Stimulated activated naive B cell treated with anti-CD40 and anti-IgM and Interleukin-4, amounts not matched to agents 10 μg/mL and 1 μg/mL and 100 μg/mL, for 72 hours (primary cell): ENCODE results near the gene NFATC1.

Experiments used
- ATAC-seq, 2 donors: fragments of 150-1000 bp; cut with Tn5 transposase; replicated peaks; 2 replicates each; pipeline ENCODE4 v1.10.0; 2021; ENCODE audit warnings: moderate library complexity in 1 of 2
- DNase-seq: peaks from one replicate; pipeline ENCODE4 v3.0.0; 2021
- H3K27ac Mint-ChIP-seq: one replicate; pipeline ENCODE4 v1.8.0; 2022; ENCODE audit warnings: mild to moderate bottlenecking, mixed read lengths
- H3K27me3 Mint-ChIP-seq, 2 donors: one replicate each; pipeline ENCODE4 v1.8.0; 2022; ENCODE audit warnings: mixed read lengths in 2 of 2
- H3K36me3 Mint-ChIP-seq, 2 donors: one replicate each; pipeline ENCODE4 v1.8.0; 2022; ENCODE audit warnings: mixed read lengths in 2 of 2, mild to moderate bottlenecking in 1 of 2
- H3K4me1 Mint-ChIP-seq, 2 donors: one replicate each; pipeline ENCODE4 v1.8.0; 2022; ENCODE audit warnings: mixed read lengths in 2 of 2, mild to moderate bottlenecking in 1 of 2
- H3K4me3 Mint-ChIP-seq, 2 donors: one replicate each; pipeline ENCODE4 v1.8.0; 2022; ENCODE audit warnings: mild to moderate bottlenecking in 2 of 2, mixed read lengths in 2 of 2, moderate library complexity in 1 of 2
- H3K9me3 Mint-ChIP-seq, 2 donors: one replicate each; pipeline ENCODE4 v1.8.0; 2022; ENCODE audit warnings: mixed read lengths in 2 of 2, mild to moderate bottlenecking in 1 of 2

NFATC1 gene

GRCh38 chr18:79571211-79572092 is 175.7 kb downstream of the NFATC1 start:
- peaks cover 6 to 16% of the 10 kb centered on the region in 2 donors for H3K27me3 Mint-ChIP-seq
- H3K4me3 Mint-ChIP-seq: no peak overlapping the region
- H3K4me1 Mint-ChIP-seq: peaks cover 5 to 15% of the 10 kb centered on the region in 2 donors
- DNase-seq (no peak), ATAC-seq (no peak)
- peaks cover 10 to 20% of the 10 kb centered on the region in 2 donors for H3K36me3 Mint-ChIP-seq
- no peak overlapping the region for H3K27ac Mint-ChIP-seq
- peaks cover 16 to 23% of the 10 kb centered on the region in 2 donors for H3K9me3 Mint-ChIP-seq

GRCh38 chr18:79572093-79572780 is 176.5 kb downstream of the NFATC1 start:
- Mint-ChIP-seq H3K36me3 (peaks cover 10 to 20% of the 10 kb centered on the region in 2 donors), H3K27me3 (peaks cover 6 to 16% of the 10 kb centered on the region in 2 donors), H3K27ac (no peak overlapping the region), H3K9me3 (peaks cover 16 to 23% of the 10 kb centered on the region in 2 donors), H3K4me1 (peaks cover 5 to 15% of the 10 kb centered on the region in 2 donors), H3K4me3 (no peak overlapping the region)
- ATAC-seq (no peak), DNase-seq (no peak)

GRCh38 chr18:79572848-79573451 is 177.2 kb downstream of the NFATC1 start:
- no peak for ATAC-seq
- DNase-seq: no peak
- Mint-ChIP-seq H3K36me3 (peaks cover 10 to 20% of the 10 kb centered on the region in 2 donors), H3K4me1 (peaks cover 5 to 19% of the 10 kb centered on the region in 2 donors), H3K27ac (no peak overlapping the region), H3K9me3 (peaks cover 16 to 23% of the 10 kb centered on the region in 2 donors), H3K27me3 (peaks cover 6 to 14% of the 10 kb centered on the region in 2 donors), H3K4me3 (no peak overlapping the region)

- peaks cover 10 to 20% of the 10 kb centered on the region in 2 donors for H3K36me3 Mint-ChIP-seq
- H3K4me1 Mint-ChIP-seq: peaks cover 5 to 27% of the 10 kb centered on the region in 2 donors
- DNase-seq: no peak
- ATAC-seq: no peak
- H3K4me3 Mint-ChIP-seq: no peak overlapping the region
- H3K27me3 Mint-ChIP-seq: peaks cover 6 to 11% of the 10 kb centered on the region in 2 donors
- peaks cover 16 to 23% of the 10 kb centered on the region in 2 donors for H3K9me3 Mint-ChIP-seq
- H3K27ac Mint-ChIP-seq: no peak overlapping the region
Measured at GRCh38 chr18:79573921-79574491, 178.3 kb downstream of the NFATC1 start.

- H3K4me3 Mint-ChIP-seq: no peak overlapping the region
- no peak overlapping the region for H3K27ac Mint-ChIP-seq
- H3K4me1 Mint-ChIP-seq: peaks cover 5 to 27% of the 10 kb centered on the region in 2 donors
- H3K9me3 Mint-ChIP-seq: peaks cover 16 to 23% of the 10 kb centered on the region in 2 donors
- DNase-seq: no peak
- H3K36me3 Mint-ChIP-seq: peaks cover 8 to 17% of the 10 kb centered on the region in 2 donors
- peaks cover 0 to under 1% of the 10 kb centered on the region in 2 donors for H3K27me3 Mint-ChIP-seq
- ATAC-seq: peak; percentile 55 to 89
Measured at GRCh38 chr18:79574938-79575525, 179.3 kb downstream of the NFATC1 start.

- Mint-ChIP-seq H3K36me3 (peaks cover 8 to 17% of the 10 kb centered on the region in 2 donors), H3K4me3 (no peak overlapping the region), H3K9me3 (peaks cover 16 to 23% of the 10 kb centered on the region in 2 donors), H3K4me1 (peaks cover 4 to 24% of the 10 kb centered on the region in 2 donors), H3K27ac (no peak overlapping the region), H3K27me3 (no peaks in the 10 kb centered on the region)
- ATAC-seq (no peak), DNase-seq (no peak)
Measured at GRCh38 chr18:79575891-79576685, 180.4 kb downstream of the NFATC1 start.

- H3K9me3 Mint-ChIP-seq: peaks cover 11 to 17% of the 10 kb centered on the region in 2 donors
- H3K27me3 Mint-ChIP-seq: no peaks in the 10 kb centered on the region
- no peak overlapping the region for H3K4me3 Mint-ChIP-seq
- no peak for DNase-seq
- H3K27ac Mint-ChIP-seq: no peak overlapping the region
- no peak for ATAC-seq
- H3K4me1 Mint-ChIP-seq: peaks cover 3 to 22% of the 10 kb centered on the region in 2 donors
- H3K36me3 Mint-ChIP-seq: peaks cover 8 to 12% of the 10 kb centered on the region in 2 donors
Measured at GRCh38 chr18:79576686-79577351, 181.1 kb downstream of the NFATC1 start.

- Mint-ChIP-seq H3K27ac (no peak overlapping the region), H3K36me3 (peaks cover 4% of the 10 kb centered on the region in 2 donors), H3K4me3 (no peak overlapping the region), H3K27me3 (no peaks in the 10 kb centered on the region), H3K9me3 (peaks cover 5 to 10% of the 10 kb centered on the region in 2 donors), H3K4me1 (peaks cover 3 to 22% of the 10 kb centered on the region in 2 donors)
- DNase-seq (no peak), ATAC-seq (no peak)
Measured at GRCh38 chr18:79577451-79578395, 182.0 kb downstream of the NFATC1 start.

GRCh38 chr18:79578396-79579260 is 182.9 kb downstream of the NFATC1 start:
- H3K36me3 Mint-ChIP-seq: no peaks in the 10 kb centered on the region
- H3K9me3 Mint-ChIP-seq: peaks cover 0 to under 1% of the 10 kb centered on the region in 2 donors
- no peak overlapping the region for H3K27ac Mint-ChIP-seq
- ATAC-seq (no peak), DNase-seq (no peak)
- H3K4me1 Mint-ChIP-seq: peaks cover 3 to 22% of the 10 kb centered on the region in 2 donors
- H3K4me3 Mint-ChIP-seq: no peak overlapping the region
- H3K27me3 Mint-ChIP-seq: no peaks in the 10 kb centered on the region
